Activated T-helper 2 cell treated with anti-CD3 and anti-CD28 coated beads, Interferon-gamma antibody, Interleukin-2, Interleukin-4, amounts not matched to agents 10 μg/mL and 5 μg/mL and 100 μg/mL, durations not matched to agents 14 hours and 24 hours and 36 hours (primary cell): ENCODE data around the gene FIGLA. TPM values are rescaled to one million over a fixed set of nuclear protein-coding genes. Genes with fewer than 3 reads are reported as not detected.

Experiments
- total RNA-seq: library from RNA; stranded (reverse); gene quantifications from 2 replicates; pipeline ENCODE4 v1.2.3, GENCODE V29; 2022

Gene FIGLA
- total RNA-seq, 1 donor from 2014 or later = not detected

Other genes starting within 250 kb of the FIGLA start
- gene TGFA, start 236.8 kb downstream of the FIGLA start, total RNA-seq = not detected in 2 replicates
- 3.1 and 3.2 TPM in 2 replicates for gene ADD2, start 22.4 kb downstream of the FIGLA start, total RNA-seq
- gene CLEC4F, start 30.0 kb upstream of the FIGLA start, total RNA-seq = 0.11 TPM in 1 of 2 replicates, not detected in the other
- gene CD207, start 45.2 kb upstream of the FIGLA start, total RNA-seq = not detected in 2 replicates
- gene VAX2, start 109.9 kb upstream of the FIGLA start, total RNA-seq = not detected in 2 replicates
- gene ATP6V1B1, start 145.3 kb upstream of the FIGLA start, total RNA-seq = not detected in 2 replicates
- not detected in 2 replicates for gene ANKRD53, start 188.0 kb upstream of the FIGLA start, total RNA-seq
- gene TEX261, start 204.2 kb upstream of the FIGLA start, total RNA-seq = 67.9 and 68.8 TPM in 2 replicates